COR-L47 (cell line): ENCODE measurements around the gene CCDC40.
"Not testable (repeated sequence)": the region's sequence is repeated elsewhere in the genome, so short reads cannot be mapped to it uniquely, and the experiment has no call there.

Experiments used
- DNase-seq: peaks from one replicate; lab custom pipeline; 2025; lab: John Stamatoyannopoulos, UW

The CCDC40 gene

DNA sequence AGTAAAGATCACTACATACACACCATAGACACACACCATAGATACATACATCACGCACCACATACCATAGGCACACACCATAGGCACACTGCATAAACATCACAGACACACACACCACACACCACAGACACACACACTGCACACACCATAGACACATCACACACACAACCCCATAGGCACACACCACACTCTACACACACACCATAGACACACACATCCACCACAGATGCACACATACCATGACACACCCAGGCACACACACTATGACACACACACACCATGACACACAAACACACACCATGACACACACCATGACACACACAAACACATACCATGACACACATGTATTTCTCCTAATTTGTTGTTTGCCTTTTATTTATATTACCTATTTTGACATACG, 14.8 kb upstream of the CCDC40 start:
- no peak for DNase-seq

DNA sequence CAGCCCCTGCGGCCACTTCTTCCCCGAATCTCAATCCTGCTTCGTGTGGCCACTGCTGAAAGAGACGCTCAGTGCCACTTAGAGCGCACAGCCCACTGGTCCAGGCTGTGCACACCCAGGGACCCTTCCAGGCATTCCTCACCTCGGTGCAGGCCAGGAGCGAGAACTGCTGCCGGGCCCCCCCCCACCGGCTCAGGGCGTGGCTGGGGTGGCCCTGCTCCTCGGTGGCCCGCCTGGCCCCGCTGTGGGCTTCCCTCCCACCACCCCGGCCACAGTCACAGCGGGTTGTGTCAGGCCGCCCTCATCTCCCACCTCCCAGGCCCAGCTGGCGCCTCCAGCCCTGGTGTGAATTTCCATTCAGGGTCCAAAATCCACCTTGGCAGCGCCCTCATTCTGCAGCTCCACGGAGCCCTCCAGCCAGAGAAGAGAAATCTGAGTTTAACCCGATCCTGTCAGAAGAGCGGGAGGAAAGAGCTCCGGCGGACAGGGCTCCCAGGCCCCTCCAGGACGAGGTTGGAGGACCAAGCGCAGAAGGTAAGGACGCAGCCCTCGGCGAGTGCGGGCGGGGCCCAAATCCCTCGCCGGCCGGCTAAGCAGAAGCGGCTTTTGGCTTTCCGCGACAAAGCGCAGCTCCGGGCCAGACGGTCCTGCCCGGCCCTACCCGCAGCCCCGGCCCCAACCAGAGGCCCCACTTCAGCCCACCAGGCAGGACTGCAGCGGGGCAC, 12.8 kb upstream of the CCDC40 start:
- DNase-seq = no peak

GRCh38 chr17:80024206-80024972, 12.1 kb upstream of the CCDC40 start:
- no peak for DNase-seq

GRCh38 chr17:80025140-80025539, 11.3 kb upstream of the CCDC40 start:
- peak; percentile 83 for DNase-seq

DNA sequence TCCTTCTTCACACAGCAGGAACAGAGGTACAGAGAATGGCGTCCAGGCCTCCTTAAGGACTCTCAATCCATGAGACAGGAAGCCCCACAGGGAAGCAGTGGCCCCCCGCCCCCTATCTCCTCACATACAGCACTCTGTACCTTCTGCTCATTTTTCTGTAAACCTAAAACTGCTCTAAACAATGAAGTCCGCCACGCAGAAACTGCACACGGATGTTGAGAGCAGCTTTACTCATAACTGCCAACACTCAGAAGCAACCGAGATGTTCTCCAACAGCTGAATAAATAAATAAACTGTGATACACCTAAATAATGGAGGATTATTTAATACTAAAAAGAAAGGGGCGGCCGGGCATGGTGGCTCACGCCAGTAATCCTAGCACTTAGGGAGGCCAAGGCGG, 10.6 kb upstream of the CCDC40 start:
- DNase-seq = no peak

DNA sequence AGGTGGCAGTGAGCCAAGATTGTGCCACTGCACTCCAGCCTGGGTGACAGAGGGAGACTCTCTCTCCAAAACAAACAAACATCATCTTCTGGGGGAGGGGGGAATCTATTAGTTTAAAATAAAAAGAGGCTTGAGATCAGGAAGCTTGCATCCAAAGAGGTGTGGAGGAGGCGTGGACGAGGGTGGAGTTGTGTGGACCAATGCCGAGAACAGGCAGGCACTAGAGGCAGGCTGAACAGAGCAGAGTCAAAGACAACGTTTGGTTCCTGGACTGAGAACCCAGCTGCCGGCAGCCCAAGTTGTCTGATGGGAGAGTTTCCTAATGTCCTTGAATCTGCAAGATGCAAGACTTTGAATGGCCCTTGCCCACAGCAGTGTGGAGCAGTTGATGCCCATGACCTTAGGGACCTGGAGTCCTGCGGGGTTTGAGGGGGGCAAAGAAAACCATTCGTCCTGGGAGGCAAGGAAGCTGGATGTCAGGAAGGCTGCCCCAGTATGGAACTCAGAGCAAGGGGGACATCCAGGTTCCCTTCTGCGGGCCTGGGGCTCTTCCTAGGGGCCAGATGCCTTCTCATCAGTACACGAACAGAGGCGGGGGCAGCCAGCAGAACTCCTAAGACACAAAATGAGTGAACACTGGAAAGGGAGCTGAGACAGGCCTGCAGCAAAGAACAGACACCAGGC, 9.9 kb upstream of the CCDC40 start:
- DNase-seq = peak; percentile 19

DNA sequence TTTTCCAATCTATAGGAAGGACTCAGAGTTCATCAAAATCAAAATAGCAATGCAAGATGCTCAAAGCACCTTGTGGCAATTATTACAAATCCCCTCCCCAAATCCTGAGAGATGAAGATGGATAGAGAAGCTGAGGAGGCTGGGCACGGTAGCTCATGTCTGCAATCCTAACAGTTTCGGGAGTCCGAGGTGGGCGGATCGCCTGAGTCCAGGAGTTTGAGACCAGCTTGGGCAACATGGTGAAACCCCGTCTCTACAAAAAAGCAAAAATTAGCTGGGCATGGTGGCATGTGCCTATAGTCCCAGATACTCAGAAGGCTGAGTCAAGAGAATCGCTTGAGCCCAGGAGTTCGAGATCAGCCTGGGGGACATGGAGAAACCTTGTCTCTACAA, 9.4 kb upstream of the CCDC40 start:
- no peak for DNase-seq

DNA sequence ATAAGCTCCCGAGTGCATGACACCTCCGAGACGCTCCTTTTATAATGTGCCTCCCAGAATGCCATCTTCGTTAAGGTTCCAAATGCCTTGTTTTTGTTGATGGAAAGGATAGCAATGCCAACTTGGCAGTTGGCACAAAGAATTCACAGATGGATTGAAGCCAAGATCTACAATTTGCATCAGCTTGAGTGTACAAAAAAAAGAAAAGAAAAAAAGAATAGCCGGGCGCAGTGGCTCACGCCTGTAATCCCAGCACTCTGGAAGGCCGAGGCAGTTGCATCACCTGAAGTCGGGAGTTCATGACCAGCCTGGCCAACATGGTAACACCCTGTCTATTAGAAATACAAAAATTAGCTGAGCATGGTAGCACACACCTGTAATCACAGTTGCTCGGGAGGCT, 8.4 kb upstream of the CCDC40 start:
- peak; percentile 72 for DNase-seq

DNA sequence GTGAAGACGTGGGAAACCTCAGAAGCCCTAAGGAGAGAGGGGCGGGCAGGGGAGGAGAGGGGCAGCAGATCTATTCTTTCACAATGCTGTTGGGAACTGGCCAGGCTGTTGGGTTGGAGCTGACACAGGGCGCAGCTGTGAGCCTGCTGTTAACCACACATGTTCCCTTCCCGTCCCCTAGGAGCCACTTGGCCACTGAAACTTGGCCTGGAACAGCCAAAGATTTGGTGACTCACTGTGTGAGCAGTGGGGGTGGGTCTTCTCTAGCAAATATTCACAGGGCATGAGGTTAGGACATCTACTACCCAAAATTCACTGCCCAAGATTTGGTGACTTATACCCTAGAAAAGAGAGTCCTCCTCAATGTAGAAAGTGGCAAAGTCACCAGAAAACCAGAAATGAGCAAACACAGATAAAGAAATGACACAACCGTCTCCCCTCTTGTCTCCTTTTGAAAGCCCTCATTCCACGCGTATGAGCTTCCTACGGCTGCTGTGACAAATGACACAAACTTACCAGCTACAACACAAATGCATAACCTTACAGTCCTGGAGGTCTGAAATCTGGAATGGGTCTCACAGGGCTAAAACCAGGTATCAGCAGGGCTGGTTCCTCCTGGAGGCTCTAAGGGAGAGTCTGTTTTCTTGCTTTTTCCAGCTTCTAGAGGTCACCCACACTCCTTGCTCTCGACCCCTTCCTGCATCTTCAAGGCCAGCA, 7.0 kb upstream of the CCDC40 start:
- DNase-seq = no peak

- DNase-seq = peak; percentile 87
These were observed 5.6 kb upstream of the CCDC40 start for GRCh38 chr17:80030730-80031410.

GRCh38 chr17:80031691-80032430, 4.6 kb upstream of the CCDC40 start:
- DNase-seq = no peak

GRCh38 chr17:80032614-80033171, 3.7 kb upstream of the CCDC40 start:
- no peak for DNase-seq

DNA sequence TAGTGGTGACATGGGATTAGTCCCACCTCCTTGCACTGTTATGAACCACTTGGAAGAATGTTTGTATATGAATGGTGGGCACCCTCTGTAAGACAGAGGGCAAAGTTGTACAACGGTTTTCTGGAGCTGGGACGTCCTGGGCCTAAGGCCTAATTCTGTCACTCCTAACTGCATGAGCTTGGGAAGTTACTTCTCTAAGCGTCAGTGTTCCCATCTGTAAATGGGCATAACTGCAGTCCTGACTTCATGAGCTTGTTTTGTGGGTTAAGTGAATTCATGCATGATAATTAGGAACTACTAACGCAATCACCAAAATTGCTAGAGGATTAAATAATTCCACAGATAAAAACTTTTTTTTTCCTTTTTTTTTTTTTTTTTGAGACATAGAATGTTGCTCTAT, 2.6 kb upstream of the CCDC40 start:
- no peak for DNase-seq

DNA sequence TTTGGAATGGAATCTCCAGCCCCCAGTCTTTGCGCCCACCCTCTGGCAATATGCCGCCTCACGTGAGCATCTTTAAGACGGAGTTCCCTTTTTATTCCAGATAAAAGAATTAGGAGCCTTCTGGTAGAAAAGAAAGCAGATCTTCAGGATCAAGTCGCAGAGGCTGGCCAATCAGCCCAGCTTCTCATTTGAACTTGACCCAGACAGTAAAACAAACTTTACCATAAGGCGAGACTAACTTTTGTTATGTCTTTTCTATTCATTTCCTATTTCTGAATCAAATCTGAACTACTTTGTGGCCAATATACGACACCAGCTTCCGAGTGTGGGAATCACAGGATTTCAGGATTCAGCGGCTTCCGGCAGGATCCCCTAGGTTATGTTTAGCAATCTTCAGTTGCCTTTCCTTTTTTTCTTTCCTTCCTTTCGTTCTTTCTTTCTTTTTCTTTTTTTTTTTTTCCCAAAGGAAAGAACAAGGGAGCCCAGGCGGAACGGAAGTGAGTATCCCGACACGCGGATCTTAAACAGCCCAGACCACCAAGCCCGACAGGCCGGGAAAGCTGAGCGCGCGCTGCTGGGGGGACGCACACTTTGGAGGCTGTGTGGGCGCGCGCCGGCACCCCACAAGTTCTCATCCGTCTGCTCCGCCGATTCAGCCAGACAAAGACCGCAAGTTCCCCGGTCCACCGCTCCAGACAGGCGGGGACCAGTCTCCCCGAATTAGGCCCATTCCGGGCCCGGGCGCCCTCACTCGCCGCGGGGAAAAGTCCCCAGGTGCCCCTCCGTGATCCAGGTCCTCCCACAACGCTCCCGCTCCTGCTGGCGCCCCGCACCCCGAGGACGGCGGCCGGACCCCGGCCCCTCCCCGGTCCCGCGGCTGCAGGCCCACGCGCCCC, 1.4 kb upstream of the CCDC40 start:
- DNase-seq = no peak

GRCh38 chr17:80035687-80035936, 830 bp upstream of the CCDC40 start, which contains the start of gene TBC1D16:
TSS of gene TBC1D16 (minus strand) at chr17:80035872. CDS start at chr17:80013547, 22,325 bp downstream.
- no peak for DNase-seq

- DNase-seq = peak; percentile 76
These were observed 454 bp downstream of the CCDC40 start for GRCh38 chr17:80036715-80037477.

DNA sequence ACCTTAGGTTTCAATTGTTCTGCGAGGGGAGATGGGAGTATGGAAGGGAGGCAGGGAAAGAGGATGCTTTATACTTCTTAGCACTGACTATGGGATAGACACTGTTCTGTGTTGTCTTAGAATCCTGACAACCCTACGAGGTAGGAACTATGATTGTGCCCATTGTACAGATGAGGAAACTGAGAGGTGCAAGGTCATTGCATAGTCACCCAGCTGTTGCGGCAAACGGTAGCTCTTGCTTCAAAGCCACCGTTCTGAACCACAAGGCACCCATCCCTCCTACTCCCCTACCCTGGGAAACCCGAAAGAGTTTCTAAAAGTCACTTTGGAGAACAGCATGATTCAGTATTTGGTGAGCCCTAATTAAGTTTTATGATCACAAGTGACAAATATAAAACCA, 7.5 kb downstream of the CCDC40 start:
- no peak for DNase-seq

GRCh38 chr17:80045703-80046102, 9.3 kb downstream of the CCDC40 start:
- DNase-seq = peak; percentile 78

- DNase-seq = not testable (repeated sequence)
These were observed 10.3 kb downstream of the CCDC40 start for GRCh38 chr17:80046709-80047108.
